ENCODE results near the gene MEG3.

Gene MEG3

DNA sequence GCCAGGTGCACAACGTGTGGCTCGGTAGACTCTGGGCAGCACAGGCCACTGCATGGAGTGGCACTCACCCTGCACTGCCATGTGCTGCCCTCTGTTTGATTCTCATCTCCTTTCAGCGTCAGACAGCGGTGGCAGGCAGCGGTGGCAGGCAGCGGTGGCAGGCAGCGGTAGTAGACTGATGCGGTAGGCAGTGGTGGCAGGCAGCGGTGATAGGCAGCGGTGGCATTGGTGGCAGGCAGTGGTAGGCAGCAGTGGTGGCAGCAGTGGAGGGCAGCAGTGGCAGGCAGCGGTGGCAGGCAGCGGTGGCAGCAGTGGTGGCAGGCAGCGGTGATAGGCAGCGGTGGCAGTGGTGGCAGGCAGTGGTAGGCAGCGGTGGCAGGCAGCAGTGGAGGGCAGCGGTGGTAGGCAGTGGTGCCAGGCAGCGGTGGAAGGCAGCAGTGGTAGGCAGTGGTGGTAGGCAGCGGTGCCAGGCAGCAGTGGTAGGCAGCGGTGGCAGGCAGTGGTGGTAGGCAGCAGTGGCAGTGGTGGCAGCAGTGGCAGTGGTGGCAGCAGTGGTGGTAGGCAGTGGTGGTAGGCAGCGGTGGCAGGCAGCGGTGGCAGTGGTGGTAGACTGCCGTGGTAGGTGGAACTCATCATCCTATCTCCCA, 6.0 kb upstream of the MEG3 start:
- no peak overlapping the region for H3K4me3 ChIP-seq (ENCODE audit: low read length)
- TF ChIP-seq, protein P1, sequence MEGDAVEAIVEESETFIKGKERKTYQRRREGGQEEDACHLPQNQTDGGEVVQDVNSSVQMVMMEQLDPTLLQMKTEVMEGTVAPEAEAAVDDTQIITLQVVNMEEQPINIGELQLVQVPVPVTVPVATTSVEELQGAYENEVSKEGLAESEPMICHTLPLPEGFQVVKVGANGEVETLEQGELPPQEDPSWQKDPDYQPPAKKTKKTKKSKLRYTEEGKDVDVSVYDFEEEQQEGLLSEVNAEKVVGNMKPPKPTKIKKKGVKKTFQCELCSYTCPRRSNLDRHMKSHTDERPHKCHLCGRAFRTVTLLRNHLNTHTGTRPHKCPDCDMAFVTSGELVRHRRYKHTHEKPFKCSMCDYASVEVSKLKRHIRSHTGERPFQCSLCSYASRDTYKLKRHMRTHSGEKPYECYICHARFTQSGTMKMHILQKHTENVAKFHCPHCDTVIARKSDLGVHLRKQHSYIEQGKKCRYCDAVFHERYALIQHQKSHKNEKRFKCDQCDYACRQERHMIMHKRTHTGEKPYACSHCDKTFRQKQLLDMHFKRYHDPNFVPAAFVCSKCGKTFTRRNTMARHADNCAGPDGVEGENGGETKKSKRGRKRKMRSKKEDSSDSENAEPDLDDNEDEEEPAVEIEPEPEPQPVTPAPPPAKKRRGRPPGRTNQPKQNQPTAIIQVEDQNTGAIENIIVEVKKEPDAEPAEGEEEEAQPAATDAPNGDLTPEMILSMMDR (conservative IDR thresholded peaks at IDR 0.05; ENCODE audit: low read length): no peak
- DNase-seq (ENCODE audit: low read depth): no peak

DNA sequence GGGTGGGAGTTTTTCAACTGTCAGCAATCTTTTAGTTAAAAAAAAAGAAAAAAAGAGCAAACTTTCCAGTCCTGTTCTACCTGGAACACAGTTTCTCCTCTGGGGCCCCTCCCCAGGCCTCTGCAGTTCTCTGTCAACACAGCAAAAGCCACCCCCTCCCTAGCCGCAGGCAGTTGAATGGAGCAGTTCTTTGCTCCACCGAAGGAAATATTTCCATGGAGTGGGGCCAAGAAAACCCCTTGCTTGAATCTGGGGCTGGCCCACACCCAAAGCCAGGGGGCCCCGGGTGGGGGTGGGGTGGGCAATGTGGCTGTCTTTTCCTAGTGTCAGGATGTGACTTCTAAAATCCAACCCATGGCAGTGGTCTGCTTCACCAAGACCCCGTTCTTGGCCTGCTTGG, 5.0 kb upstream of the MEG3 start:
- DNase-seq (ENCODE audit: low read depth): no peak
- TF ChIP-seq, protein P1 (conservative IDR thresholded peaks at IDR 0.05; ENCODE audit: low read length): no peak
- H3K4me3 ChIP-seq (ENCODE audit: low read length): no peak overlapping the region

DNA sequence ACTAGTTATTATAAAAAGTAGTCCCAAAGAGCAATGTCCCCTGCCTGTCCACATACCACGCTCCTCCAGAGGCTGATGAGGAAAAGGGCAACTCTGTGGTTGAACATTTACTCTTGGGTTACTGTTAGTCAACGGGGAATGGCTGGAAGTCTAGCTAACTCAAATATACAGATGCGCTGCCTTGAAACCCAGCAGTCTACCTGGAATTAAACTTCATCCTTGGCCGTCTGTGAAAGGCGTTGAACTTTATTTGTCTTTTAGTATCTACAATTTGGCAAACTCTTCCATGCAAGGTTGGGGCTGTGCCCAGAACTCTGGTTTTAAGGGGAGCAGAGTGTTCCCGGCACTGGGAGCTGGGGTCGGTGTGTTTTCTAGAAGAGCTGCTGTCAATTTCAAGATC, 3.9 kb upstream of the MEG3 start:
- H3K4me3 ChIP-seq (ENCODE audit: low read length): no peak overlapping the region
- TF ChIP-seq, protein P1 (conservative IDR thresholded peaks at IDR 0.05; ENCODE audit: low read length): no peak

DNA sequence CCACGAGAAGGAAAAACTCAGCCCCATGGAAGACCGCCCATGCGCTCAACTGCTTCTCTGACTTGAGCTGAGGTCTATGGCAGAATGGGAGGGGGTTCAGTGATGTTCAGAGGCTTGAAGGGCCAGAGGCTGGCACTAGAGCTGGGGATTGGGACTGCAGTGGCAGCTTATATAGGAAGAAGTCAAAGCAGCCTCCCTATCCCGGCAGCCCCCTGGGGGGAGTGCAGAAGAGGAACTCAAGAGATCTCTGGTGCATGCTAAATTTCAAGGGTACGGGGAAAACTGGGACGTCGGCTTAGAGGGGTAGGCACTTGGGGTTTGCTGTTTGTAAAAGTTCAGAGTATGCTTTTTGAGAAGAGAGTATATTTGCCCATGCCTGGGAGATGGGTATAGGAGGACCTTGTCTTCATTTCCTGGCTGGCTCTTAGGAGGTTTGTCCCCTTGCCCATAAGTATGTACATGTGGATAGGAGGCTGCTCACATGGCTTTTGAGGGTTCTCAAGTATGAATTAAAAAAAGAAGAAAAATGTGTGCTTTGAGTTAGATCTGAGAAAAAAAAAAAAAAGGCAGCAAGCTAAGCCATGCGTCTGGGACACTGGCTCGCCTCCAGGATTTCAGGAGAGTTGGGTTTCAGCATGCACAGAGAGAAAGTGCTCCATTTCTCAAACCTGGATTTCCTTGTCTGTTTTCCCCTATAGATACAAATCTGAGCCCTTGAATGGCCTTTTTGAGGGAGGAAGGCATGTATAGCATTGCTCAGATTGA, 3.2 kb upstream of the MEG3 start:
- TF ChIP-seq, protein P1 (conservative IDR thresholded peaks at IDR 0.05; ENCODE audit: low read length): no peak
- peak; percentile 18 for DNase-seq (ENCODE audit: low read depth)
- H3K4me3 ChIP-seq (ENCODE audit: low read length): no peak overlapping the region

More for the DNA sequence above, 3.9 kb upstream of the MEG3 start:
- DNase-seq (ENCODE audit: low read depth): no peak

DNA sequence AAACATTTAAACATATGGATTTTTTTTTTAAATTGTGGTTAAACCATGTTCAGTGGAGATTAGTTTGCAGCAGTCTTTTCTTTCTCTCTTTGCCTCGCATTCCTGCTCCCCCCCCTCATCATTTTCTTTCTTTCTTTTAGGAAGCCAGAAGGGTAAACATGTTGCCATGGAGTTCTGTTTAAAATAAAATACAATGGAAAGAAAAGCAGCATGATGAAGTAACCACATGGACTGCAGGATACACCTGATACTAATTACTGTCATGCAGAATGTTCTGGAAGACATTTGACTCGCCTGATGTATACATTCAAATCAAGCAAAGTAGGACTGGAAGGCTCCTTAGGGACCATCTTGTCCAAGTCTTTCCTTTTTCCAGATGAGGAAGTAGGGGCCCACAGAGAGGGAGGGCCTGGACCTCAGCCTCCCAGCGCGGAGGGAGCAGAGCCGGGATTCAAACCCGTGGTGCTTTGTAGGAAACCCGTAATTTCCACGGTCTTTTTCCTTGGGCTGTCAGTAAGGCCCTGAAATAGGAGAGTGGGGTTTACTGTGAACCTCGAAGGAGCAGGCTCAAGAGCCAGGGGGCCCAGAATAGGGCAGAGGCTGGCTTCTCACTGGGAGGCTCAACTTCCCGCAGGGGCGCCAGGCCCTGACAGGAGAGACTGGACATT, 2.4 kb upstream of the MEG3 start:
- no peak for DNase-seq (ENCODE audit: low read depth)
- no peak overlapping the region for H3K4me3 ChIP-seq (ENCODE audit: low read length)
- TF ChIP-seq, protein P1 (conservative IDR thresholded peaks at IDR 0.05; ENCODE audit: low read length): no peak

DNA sequence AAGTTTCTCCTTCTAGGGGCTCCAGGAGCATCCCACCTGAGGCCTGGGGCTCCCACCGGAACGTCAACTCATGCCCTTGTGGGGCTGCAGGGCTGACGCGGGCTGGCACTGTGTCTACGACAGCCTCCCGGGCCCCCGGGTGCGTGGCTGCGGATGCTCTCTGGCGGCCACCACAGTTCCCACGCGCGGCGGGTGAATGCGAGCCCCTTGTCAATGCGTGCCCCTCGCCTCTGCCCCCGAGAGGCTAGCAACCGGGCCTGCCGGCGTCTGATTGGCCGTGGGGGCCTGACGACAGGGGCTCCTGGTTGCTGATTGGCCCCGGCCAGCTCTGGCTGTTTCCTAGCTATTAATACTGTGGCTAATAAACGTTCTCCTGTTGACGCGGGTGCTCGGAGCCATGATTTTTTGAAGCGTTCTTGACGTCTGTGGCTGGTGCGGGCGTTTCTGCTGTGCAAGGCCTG, 1.8 kb upstream of the MEG3 start:
- peak; percentile 33 for DNase-seq (ENCODE audit: low read depth)
- H3K4me3 ChIP-seq (ENCODE audit: low read length): no peak overlapping the region
- TF ChIP-seq, protein P1 (conservative IDR thresholded peaks at IDR 0.05; ENCODE audit: low read length): no peak
